Measurements from ENCODE around the gene CDH4. TPM values are rescaled to one million over a fixed set of nuclear protein-coding genes. Genes with fewer than 3 reads are reported as not detected.
A peak's percentile ranks its signal among the peaks of the same experiment; 100 is the strongest.

The CDH4 gene
- total and polyA plus RNA-seq, 2 of the 4 experiments (the other 2 are of a cell fraction): 1.6 to 3.5 TPM

GRCh38 chr20:61896058-61896961, 644.2 kb downstream of the CDH4 start:
- WGBS, 2 experiments (ENCODE audit: extremely low coverage in 2 of 2, insufficient read length in 1 of 2): 28% methylated on average over 14 of the region's 28 CpGs; no CpG with 5 or more reads in 1 of the 2 experiments
- Histone ChIP-seq H3K4me2 (ENCODE audit: low read depth, low read length) (no peak overlapping the region), H3K9me3 (ENCODE audit: control insufficient read depth, insufficient read depth, low read length) (peaks cover 2% of the 10 kb centered on the region), H4K91ac (ENCODE audit: insufficient read depth, low read depth, low read length) (no peak overlapping the region), H4K8ac (ENCODE audit: low read depth in 2 of 2, low read length in 2 of 2) (no peak overlapping the region), H2AK9ac (replicated peaks; ENCODE audit: low read depth, low read length, poor library complexity) (no peak overlapping the region), H3K23ac (ENCODE audit: low read depth, low read length) (no peak overlapping the region), H2BK5ac (ENCODE audit: low read depth, low read length, poor library complexity, severe bottlenecking) (no peak overlapping the region), H3K9me1 (ENCODE audit: insufficient read depth, low read length) (no peaks in the 10 kb centered on the region), H3K14ac (replicated peaks; ENCODE audit: low read depth, low read length) (no peak overlapping the region), H2AFZ (replicated peaks; ENCODE audit: low read length, poor library complexity) (peak overlapping the region; percentile 60), H3K27ac (ENCODE audit: insufficient read depth, low read length) (no peak overlapping the region), H3K4me1 (ENCODE audit: control insufficient read depth, insufficient read depth, low read length) (no peaks in the 10 kb centered on the region), H2BK20ac (ENCODE audit: low read depth, low read length) (no peak overlapping the region), H3K27me3 (ENCODE audit: control insufficient read depth, insufficient read depth, low read length) (peaks cover 3% of the 10 kb centered on the region; the same call in 1 of the 2 replicates), H3K56ac (ENCODE audit: extremely low read depth, insufficient read depth, low read length) (no peak overlapping the region), H2BK15ac (ENCODE audit: low read depth, low read length) (no peak overlapping the region), H3K9ac (ENCODE audit: low read depth, low read length) (no peak overlapping the region), H3K36me3 (ENCODE audit: control insufficient read depth, insufficient read depth, low read length) (no peaks in the 10 kb centered on the region), H3K4me3 (ENCODE audit: insufficient read depth, low read depth, low read length) (no peak overlapping the region), H3K18ac (ENCODE audit: low read depth, low read length) (no peak overlapping the region), H2BK120ac (ENCODE audit: low read depth, low read length) (no peak overlapping the region), H4K20me1 (ENCODE audit: insufficient read depth, low read length) (no peaks in the 10 kb centered on the region), H2AK5ac (ENCODE audit: low read depth, low read length) (no peak overlapping the region), H3K79me1 (ENCODE audit: low read depth in 1 of 2, low read length in 2 of 2) (no peaks in the 10 kb centered on the region), H3K4ac (ENCODE audit: low read depth, low read length) (no peak overlapping the region), H4K5ac (ENCODE audit: low read depth, low read length) (no peak overlapping the region)
- ChIA-PET CTCF (interaction anchor here (1.0 kb wide), 1 partner anchor 11 kb away, joined by 3 read pairs; no protein-coding TSS in a partner anchor), POLR2A (ENCODE audit: unreplicated experiment) (no interaction called here)
- BruUV-seq (replicated peaks): no TSS peak
- DNase-seq: peak; percentile 28
- in situ Hi-C loops (cut with MboI; ENCODE audit: low sequenced_read_pairs) (loop anchor here (10.0 to 25.0 kb wide), 3 partner anchors 634 to 1834 kb away; partner anchors contain the start of gene CDH4), dilution Hi-C loops (cut with HindIII; ENCODE audit: low sequenced_read_pairs, unreplicated experiment) (no loop called here), intact Hi-C loops (cut with micrococcal nuclease) (loop anchor here (5.0 kb wide), 3 partner anchors 634 to 1839 kb away; no protein-coding TSS in a partner anchor)
- ATAC-seq (ENCODE audit: low read depth): peak; percentile 98
- TF ChIP-seq SMC3 (IDR thresholded peaks at IDR 0.05; ENCODE audit: low read depth, low read length) (peak; percentile 83), RAD21 (IDR thresholded peaks at IDR 0.05; ENCODE audit: low read length) (peak; percentile 85), CHD1 (IDR thresholded peaks at IDR 0.05; ENCODE audit: low read depth, low read length) (no peak), CTCF (conservative IDR thresholded peaks at IDR 0.05; ENCODE audit: low read depth, low read length) (peak; percentile 79), RCOR1 (IDR thresholded peaks at IDR 0.05; ENCODE audit: insufficient replicate concordance, low read length) (no peak), MAFK (IDR thresholded peaks at IDR 0.05; ENCODE audit: low read depth, low read length) (no peak), CEBPB (IDR thresholded peaks at IDR 0.05; ENCODE audit: low read depth, low read length) (no peak), RFX5 (IDR thresholded peaks at IDR 0.05; ENCODE audit: low read depth, low read length) (no peak), BHLHE40 (IDR thresholded peaks at IDR 0.05; ENCODE audit: low read depth, low read length) (no peak), ELK1 (IDR thresholded peaks at IDR 0.05; ENCODE audit: borderline replicate concordance, low read depth, low read length) (no peak), USF2 (IDR thresholded peaks at IDR 0.05; ENCODE audit: low read depth, low read length) (no peak), NFE2L2 (IDR thresholded peaks at IDR 0.05; ENCODE audit: low read depth, low read length) (no peak), MXI1 (IDR thresholded peaks at IDR 0.05; ENCODE audit: borderline replicate concordance, low read depth, low read length) (no peak), FOS (IDR thresholded peaks at IDR 0.05; ENCODE audit: low read depth, low read length) (no peak)

All from IMR-90 (cell line).